Gastroesophageal sphincter (tissue), 3 donors: Measurements from ENCODE around the gene PLCB4.

Experiments
- POLR2A ChIP-seq, 2 donors: fragments of 450-650 bp; IDR thresholded peaks; one replicate each; pipeline ENCODE4 v1.6.1; 2017; ENCODE audit warnings: antibody characterized with exemption in 2 of 2, mild to moderate bottlenecking in 2 of 2, moderate library complexity in 1 of 2
- TF ChIP-seq, protein P1 (sequence below), 4 experiments: fragments of 200-600 bp in 2 of 4; fragments of 450-650 bp in 2 of 4; sonication (generic) in 1 of 4; IDR thresholded peaks; one replicate each; pipeline ENCODE4 v1.5.1; 2017 to 2019; ENCODE audit warnings: antibody characterized with exemption in 4 of 4, mild to moderate bottlenecking in 2 of 4, moderate library complexity in 2 of 4

DNA sequence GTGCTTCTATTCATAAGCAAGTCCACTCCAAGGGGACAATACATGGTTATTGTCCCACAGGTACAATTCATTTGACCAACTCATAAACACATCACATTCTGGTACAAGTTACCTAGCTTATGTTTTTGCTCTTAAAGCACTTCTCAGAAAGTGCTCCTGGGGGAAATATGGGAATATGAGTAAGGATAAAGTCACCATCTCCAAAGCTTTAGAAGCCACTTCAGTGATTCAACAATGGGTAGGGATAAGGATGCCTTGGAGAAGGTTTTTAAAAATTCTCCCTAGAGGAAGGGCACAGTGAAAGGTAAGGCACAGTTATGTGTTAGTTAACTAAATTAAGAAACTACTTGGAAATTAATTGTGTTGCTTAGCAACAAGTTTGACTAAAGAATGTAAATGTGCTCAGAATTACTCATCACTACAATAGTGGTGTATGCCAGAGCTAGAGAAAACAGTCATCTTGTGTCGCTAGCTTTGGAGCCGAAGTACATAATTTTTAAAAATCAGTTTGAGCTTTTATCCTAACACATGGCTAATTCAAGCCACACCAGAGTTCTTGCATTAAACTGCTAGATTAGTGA lies 406.0 kb downstream of the PLCB4 start:
- TF ChIP-seq, protein P1, sequence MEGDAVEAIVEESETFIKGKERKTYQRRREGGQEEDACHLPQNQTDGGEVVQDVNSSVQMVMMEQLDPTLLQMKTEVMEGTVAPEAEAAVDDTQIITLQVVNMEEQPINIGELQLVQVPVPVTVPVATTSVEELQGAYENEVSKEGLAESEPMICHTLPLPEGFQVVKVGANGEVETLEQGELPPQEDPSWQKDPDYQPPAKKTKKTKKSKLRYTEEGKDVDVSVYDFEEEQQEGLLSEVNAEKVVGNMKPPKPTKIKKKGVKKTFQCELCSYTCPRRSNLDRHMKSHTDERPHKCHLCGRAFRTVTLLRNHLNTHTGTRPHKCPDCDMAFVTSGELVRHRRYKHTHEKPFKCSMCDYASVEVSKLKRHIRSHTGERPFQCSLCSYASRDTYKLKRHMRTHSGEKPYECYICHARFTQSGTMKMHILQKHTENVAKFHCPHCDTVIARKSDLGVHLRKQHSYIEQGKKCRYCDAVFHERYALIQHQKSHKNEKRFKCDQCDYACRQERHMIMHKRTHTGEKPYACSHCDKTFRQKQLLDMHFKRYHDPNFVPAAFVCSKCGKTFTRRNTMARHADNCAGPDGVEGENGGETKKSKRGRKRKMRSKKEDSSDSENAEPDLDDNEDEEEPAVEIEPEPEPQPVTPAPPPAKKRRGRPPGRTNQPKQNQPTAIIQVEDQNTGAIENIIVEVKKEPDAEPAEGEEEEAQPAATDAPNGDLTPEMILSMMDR (IDR thresholded peaks at IDR 0.05), result no peak
- TF ChIP-seq POLR2A (IDR thresholded peaks at IDR 0.05), result no peak
